Activated CD8-positive, alpha-beta memory T cell treated with anti-CD3 and anti-CD28 coated beads, Interleukin-2, amount 50 U/mL, for 48 hours (primary cell): ENCODE results near the gene PI4KA.
"Not testable (repeated sequence)": the region's sequence is repeated elsewhere in the genome, so short reads cannot be mapped to it uniquely, and the experiment has no call there.

ENCODE experiments used
- DNase-seq: peaks from one replicate; pipeline ENCODE4 v3.0.0-alpha.2; 2020

The PI4KA gene

DNA sequence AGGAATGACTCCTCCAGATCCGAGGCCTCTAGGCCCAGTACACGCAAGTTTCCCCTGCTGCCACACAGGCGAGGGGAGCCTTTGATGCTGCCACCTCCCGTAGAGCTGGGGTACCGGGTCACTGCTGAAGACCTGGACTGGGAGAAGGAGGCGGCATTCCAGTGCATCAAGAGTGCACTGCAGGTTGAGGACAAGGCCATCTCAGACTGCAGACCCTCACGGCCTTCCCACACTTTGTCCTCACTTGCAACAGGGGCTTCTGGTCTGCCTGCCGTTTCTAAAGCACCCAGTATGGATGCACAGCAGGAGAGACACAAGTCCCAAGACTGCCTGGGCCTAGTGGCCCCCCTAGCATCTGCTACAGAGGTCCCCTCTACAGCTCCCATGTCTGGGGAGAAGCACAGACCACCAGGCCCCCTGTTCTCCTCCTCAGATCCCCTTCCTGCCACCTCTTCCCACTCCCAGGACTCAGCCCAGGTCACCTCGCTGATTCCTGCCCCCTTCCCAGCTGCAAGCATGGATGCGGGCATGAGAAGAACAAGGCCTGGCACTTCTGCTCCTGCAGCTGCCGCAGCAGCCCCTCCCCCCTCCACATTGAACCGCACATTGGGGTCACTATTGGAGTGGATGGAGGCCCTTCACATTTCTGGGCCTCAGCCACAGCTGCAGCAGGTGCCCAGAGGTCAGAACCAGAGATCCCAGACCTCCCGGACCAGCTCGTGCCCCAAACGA, 167.9 kb downstream of the PI4KA start:
- DNase-seq, result not testable (repeated sequence)

DNA sequence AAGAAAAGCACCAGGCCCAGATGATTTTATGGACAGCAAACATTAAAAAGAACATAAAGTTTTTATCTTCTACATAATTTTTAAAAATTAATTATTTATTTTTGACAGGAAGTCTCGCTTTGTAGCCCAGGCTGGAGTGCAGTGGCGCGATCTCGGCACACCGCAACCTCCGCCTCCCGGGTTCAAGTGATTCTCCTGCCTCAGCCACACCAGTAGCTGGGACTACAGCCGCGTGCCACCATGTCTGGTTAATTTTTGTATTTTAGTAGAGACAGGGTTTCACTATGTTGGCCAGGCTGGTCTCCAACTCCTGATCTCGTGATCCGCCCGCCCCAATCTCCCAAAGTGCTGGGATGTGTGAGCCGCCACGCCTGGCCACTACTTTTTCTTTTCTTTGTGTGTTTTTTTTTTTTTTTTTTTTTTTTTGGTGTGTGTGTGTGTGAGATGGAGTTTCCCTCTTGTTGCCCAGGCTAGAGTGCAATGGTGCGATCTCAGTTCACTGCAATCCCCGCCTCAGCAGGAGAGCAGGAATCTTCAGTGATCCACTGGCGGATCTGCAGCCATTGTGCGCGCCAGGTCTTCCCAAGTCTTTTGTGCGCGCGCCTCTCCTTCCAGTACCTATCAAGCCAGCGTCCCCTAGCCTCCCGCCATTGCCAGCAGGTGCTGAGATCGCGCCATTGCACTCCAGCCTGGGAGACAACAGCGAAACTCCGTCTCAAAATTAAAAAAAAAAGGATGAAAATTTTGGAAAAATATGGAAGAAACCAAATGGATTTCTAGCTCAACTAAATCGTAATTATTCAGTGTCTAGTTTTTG, 171.0 kb downstream of the PI4KA start:
- DNase-seq, result not testable (repeated sequence)

DNA sequence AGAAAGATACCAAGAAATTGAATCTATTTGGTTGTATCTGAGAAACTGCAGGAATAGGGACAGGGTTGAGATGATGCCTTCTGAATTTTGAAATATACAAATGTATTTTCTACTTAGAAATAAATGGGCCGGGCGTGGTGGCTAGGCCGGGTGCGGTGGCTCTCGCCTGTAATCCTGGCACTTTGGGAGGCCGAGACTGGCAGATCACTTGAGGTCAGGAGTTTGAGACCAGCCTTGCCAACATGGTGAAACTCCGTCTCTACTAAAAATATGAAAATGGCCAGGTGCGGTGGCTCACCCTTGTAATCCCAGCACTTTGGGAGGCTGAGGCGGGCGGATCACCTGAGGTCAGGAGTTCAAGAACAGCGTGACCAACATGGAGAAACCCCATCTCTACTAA, 172.8 kb downstream of the PI4KA start:
- not testable (repeated sequence) for DNase-seq

DNA sequence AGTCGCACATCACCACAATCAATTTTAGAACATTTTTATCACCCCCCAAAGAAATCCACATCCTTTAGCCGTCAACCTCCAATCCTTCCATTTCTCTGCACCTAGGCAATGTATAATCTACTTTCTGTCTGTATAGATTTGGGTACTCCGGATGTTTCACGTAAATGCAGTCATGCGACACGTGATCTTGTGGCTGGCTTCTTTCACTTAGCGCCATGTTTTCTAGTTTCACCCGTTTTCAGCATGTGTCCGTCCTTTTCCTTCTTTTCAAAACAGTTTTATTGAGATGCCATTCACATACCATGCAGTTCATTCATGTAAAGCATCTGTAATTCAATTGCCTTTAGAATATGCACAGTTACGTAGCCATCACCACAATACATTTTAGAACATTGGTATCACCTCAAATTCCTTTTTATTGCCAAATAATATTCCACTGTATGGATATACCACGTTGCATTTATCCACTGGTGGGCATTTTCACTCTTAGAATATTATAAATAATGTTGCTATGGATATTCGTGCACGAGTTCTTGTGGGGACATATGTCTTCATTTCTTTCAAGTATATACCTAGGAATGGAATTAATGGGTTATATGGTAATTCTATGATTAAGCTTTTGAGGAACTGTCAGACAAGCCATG, 179.7 kb downstream of the PI4KA start:
- not testable (repeated sequence) for DNase-seq

DNA sequence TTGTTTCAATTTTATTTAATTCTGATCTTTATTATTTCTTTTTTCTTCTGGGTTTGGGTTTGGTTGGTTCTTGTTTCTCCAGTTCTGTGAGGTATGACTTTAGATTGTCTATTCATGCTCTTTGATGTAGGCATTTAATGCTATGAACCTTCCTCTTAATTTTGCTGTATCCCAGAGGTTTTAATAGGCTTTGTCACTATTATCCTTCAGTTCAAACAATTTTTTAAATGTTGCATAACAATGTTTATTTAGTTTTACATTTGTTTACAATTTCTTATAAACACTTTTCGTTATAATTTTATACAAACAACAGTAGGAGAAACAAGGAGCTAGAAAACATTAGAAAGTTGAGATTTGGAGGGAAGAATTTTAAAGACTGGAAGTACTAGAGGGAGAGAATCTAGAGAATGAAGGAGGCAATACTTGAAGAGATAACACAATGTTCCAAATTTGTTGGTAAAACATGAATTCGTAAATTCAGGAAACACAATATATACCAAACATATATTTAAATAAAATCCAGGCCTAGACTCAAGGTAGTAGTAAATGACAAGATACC, 180.8 kb downstream of the PI4KA start:
- no peak for DNase-seq

DNA sequence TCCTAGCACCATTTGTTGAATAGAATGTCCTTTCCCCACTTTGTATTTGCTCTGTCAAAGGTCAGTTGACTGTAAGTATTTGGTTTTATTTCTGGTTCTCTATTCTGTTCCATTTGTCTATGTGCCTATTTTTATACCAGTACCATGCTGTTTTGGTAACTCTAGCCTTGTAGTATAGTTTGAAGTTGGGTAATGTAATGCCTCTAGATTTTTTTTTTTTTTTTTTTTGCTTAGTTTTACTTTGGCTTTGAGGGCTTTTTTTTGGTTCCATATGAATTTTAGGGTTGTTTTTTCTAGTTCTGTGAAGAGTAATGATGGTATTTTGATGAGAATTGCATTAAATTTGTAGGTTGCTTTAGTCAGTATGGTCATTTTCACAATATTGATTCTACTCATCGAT, 183.0 kb downstream of the PI4KA start:
- not testable (repeated sequence) for DNase-seq

DNA sequence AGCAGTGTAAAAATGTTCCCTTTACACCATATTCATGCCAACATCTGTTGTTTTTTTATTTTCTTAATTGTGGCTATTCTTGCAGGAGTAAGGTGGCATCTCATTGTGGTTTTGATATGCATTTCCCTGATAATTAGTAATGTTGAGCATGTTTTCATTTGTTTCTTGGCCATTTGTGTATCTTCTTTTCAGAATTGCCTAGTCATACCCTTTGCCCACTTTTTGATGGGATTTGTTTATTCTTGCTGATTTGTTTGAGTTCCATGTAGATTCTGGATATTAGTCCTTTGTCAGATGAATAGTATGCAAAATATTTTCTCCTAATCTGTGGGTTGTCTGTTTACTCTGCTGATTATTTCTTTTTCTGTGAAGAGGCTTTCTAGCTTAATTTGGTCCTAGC, 183.6 kb downstream of the PI4KA start:
- no peak for DNase-seq

DNA sequence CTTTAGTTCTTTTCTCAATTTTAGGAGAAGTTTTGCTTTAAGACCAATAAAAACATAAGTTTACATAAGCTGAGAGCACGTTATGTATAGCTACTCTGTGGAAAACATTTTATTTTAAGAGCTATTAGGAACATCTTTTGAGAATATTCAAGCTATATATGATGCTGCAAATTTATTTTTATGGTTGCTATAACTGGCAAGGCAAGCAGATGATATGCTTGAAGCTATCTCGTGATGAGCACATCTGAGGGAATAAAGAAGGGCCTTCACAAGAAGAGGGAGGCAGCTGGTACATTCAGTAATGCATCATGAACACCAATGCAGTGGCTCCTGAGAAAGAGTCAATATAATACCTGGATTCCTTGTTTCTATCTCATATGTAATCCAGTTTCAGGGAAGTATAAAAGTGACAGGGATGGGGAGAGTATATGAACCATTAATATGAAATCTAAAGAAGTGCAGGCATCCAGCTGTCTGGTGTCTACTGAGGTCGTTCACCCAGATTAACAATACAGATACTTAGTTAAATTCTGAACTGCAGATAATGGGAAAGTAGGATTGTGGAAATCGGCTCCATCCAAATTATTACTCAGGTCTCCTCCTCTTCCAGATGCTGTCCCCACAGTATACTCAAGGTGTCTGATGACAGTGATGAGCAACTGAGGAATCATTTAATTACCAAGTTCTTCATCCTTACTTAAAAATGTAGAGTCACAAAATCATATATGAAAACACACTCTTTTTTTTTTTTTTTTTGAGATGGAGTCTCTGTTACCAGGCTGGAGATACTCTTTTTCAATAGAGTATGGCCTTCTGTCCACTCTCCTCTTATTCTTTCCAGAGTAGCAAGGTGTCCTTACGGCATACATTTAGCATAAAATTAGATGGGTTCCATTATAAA, 185.1 kb downstream of the PI4KA start:
- no peak for DNase-seq

DNA sequence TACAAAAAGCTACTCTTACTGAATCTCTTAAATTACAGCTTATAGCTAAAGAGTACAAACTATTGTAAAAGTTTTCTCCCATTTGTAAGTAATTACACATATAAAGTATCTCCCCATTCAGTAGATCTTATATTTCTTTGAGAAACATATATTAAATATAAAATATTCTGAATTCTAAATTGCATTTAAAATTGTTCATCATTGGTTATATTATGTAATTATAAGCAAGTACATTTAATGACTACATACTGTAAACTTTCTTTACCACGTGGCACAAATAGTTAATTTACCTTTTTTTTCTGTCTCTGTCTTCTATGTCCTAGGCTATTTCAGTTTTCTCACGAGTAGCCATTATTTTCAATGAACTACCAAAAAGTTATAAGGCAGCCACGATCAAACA, 185.9 kb downstream of the PI4KA start:
- no peak for DNase-seq

DNA sequence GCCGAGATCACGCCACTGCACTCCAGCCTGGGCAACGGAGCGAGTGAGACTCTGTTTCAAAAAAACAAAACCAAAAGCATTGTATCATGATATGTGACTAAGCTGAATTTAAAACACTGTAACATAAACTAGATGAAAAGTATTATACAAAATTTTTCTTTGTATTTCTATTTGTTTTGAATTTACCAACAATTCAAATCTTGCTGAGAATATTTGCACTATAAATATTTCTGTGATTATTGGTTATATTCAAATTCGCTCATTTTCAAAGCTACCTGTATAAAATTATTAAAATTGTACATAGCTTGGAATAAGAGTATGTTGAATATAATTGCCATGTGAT, 186.6 kb downstream of the PI4KA start:
- DNase-seq, result no peak

DNA sequence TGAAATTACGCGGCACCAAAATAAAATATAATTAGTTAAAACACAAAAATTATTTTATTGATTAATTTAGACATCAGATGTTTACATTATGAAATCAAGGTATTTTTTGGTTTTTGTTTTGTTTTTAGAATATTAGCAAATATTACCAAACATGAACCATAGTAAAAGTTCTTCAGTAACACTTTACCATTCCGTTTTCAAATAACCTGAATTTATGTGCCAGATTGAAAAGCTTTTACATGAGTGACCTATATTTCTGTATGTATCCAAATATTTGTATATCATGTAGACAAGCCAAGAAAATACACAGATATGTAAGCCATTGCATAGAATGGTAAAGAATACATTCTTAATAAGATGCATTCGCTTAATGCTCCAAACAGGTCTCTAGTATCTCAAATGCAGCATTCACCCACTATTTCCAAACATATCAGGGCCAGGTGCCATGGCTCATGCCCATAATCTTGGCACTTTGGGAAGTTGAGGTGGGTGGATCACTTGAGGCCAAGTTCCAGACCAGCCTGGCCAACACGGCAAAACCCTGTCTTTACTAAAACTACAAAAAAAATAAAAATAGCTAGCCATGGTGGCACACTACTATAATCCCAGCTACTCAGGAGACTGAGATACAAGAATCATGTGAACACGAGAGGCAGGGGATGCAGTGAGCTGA, 187.1 kb downstream of the PI4KA start:
- no peak for DNase-seq

DNA sequence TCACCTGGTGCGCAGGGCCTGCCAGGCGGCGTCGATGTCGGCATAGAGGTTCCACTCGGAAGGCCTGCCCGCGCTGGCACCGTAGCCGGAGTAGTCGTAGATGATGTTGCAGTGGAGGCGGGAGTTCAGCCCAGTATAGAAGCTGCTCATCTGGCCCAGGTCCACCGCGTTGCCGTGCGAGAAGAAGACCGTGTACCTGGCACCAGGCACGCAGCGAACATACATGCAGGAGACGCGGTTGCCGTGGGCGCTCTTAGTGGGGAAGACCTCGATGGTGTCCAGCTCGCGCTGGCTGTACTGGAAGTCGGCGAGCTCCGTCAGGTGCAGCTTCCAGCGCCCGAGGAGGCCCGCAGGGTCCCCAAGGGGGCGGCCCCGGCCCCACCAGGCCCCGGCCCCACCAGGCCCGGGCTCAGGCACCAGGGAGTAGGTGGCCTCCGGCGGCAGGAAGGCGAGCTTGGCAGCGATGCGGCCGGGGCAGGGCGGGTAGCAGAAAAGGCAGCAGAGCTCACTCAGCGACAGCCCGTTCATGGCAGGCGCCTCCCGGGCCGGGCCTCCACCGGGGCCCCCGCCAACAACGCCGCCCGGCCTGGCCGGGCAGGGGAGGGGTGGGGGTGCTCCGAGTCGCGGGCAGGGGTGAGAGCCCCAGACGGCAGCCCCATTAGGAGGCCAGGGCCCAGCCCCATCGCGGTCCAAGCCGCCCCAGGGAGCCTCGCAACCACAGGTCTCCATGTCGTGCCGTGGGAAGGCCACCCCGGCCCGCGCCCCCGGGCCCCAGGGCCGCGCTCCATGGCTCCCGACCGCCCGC, 188.0 kb downstream of the PI4KA start:
- not testable (repeated sequence) for DNase-seq

DNA sequence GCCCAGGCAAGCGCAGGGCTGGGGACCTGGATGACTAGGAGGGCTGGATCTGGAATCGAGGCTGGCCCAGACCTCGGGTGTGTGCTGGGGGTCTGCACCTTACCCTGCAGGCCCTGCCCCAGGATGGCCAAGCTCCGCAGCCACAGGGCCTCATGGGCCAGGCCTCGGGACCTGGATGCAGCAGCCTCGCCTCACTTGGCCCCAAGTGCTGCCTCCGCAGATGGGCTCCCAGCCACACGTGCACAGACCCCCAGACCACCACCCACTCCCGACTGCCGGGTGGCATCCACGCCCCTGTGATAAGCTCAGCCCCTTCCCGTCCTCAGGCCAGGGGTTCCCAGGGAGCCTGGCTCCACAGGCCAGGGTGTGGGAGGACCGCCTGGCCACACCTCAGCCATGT, 188.7 kb downstream of the PI4KA start:
- DNase-seq, result not testable (repeated sequence)

DNA sequence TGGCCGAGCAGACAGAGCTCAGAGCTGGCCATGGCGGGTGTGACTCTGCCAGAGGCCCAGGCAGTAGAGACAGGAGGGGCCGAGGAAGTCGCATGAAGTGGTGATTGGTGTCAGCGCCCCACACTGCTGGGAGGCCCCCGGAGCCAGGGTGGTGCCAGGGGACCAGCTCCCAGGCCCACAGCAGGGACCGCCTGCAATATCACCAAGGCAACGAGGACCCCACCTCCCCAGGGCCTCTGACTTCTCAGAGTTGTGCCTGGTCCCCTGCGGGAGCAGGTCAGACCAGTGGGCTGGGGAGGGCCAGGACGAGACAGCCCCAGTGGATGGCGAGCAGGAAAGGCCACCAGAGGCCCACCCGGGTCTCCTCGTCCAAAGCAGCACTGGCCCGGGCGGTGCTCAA, 189.1 kb downstream of the PI4KA start:
- DNase-seq, result not testable (repeated sequence)

DNA sequence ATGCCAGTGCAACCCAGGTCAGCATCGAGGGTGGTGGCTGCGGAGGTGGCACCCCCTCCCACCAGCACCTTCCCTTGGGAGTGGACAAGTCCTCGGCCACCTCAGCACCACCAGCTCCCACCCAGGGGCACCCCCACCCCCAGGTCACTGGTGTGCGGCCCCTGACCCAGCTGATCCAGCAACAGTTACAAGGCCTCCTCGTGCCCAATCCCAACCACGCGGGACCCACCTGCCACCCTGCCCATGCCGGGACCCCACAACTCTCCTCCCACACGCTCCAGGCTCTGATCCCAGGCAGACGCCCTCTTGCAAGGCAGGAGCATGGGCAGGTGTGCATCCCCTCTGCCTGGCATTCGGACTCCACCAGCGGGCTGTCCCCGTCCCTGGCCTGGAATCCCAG, 189.8 kb downstream of the PI4KA start:
- not testable (repeated sequence) for DNase-seq

DNA sequence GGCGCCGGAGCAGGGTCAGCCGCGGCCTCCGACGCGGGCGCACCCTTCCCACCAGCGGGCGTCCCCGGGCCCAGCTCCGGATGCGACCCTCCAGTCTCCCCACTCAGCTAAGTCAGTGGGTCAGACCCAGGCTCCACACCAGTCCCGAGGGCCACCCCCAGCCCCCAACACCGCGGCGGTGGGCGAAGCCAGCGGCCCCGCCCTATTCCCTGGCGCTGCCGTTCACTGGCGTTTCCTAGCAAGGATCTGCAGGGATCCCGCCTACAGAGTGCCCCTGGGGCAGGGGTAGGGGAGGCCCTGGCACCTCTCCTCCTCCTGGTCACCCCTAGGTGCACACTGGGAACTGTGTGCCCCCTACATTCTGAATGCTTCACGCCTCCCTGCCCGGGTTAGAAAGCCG, 190.4 kb downstream of the PI4KA start:
- not testable (repeated sequence) for DNase-seq

DNA sequence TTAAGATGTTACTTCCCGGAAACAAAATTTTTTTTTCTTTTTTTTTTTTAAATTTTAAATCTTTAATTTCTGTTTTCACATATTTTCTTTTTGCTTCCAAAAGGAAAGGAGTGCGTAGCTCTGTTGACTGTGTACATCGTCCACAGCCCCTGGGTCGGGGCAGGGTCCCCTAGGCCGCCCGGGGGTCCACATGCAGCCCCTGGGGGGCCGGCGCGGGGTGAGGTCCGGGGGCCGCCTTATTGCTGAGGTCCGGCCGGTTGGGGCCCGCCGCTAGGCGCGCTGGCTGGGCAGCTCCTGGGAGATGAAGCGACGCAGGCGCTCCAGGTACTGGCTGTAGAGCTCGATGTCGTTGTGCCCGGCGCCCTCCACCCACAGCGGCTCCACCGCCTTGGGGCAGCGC, 191.1 kb downstream of the PI4KA start:
- DNase-seq, result not testable (repeated sequence)

DNA sequence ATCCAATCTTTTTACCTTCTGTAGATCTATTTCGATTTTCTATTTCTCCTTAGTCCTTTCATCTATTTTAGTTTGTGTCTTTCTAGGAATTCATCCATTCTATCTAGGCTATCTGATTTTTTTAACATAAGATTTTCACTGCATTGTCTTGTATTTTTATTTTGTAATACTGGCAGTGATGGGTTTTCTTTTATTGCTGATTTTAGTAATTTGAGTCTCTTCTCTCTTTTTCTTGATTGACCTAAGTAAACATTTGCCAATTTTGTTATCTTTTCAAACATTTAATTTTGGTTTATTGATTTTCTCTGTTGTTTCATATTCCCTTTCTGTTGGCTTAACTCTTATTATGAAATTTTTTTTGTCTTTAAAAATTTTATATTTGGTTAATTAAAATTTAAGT, 192.1 kb downstream of the PI4KA start:
- no peak for DNase-seq

DNA sequence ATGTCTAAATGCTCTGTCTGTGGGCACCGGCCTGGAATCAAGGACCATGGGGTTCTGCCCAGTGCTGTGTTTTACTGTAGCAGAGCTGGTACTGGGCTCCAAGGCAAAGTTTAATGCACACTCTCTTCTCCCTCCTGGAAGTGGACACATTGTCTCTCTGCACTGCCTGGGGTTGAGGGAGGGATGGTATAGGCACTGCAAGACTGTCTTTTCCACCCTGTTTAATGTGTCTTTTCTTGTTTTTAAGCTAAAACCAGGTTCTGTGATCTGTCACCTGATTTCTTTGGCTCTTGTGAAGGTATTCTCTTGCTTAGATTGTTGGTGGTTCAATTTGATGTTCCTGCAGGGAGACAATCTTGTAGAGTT, 194.0 kb downstream of the PI4KA start:
- no peak for DNase-seq

DNA sequence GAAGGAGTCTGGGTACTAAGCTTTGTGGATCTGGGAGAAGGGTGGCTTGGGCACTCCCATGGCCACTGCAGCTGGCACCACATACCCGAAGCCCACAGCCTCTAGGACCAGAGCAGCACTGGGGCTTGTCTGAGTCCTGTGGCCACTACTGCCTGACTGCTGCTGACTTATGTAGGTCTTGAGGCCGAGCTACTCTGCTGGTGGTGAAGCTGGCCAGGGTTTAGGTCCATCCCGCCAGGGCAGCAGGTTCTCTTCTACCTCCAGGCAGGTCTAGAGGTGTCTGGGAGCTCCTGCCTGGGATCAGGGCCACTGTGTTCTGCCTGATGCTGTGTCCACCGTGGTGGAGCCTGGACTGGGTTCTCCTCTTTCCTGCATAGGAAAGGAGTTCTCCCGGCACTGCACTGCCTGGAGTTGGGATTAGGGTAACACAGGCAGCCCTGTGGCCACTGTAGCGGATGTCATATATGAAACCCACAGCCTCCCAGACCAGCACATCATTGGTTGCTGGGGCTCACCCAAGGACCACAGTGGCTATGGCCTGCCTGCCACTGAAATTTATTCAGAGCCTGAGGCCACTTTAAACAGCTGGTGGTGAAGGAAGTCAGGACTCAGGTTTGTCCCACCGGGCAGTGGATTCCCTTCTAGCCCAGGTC, 194.5 kb downstream of the PI4KA start:
- DNase-seq, result no peak
